HG03064 (cell line): Measurements from ENCODE around the gene PTPRZ1.

ENCODE experiments used
- ATAC-seq: cut with Tn5 transposase; IDR thresholded peaks from one replicate; pipeline ENCODE4 v1.9.1; 2021; ENCODE audit warnings: low read depth; ENCODE audit not compliant: unreplicated experiment

Gene PTPRZ1

DNA sequence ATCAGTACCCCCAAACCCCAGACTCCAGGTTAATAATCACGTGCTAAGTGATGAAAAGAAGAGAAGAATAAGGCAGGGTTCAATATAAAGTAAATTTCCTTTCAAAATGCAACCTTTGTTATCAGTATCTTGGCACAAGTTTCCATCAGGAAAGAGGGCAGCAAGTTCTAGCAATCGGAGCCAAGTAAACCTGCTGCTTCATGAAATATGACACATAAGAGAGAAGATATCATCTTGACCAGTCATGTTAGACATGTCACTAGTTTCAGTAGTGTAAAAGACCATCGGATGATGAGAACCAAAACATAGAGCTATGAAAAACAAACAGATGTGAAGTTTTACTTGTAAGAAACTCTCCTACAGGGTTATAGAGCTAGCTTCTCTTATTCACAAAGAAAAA is 227.1 kb downstream of the PTPRZ1 start:
- no peak for ATAC-seq

DNA sequence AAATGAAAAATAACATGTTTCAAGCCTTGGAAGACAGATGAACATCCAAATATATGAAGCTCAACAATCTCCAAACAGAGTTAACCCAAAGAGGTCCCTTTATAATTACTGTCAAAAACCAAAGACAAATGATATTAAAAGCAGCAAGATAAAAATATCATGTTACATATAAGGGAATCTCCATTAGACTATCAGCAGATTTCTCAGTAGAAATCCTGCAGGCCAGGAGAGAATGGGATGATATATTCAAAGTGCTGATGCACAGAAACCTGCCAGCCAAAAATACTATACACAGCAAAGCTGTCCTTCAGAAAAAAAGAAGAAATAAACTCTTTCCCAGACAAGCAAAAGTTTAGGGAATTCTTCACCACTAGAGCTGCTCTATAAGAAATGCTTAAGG is 230.1 kb downstream of the PTPRZ1 start:
- no peak for ATAC-seq
